GM19455 (cell line): ENCODE data around the gene HAPLN1.

ENCODE experiments used
- ATAC-seq: cut with Tn5 transposase; IDR thresholded peaks from one replicate; pipeline ENCODE4 v1.9.1; 2021; ENCODE audit not compliant: unreplicated experiment

Gene HAPLN1

GRCh38 chr5:83645936-83646335, 74.7 kb downstream of the HAPLN1 start:
- ATAC-seq: no peak

GRCh38 chr5:83644301-83644700, 76.4 kb downstream of the HAPLN1 start:
- ATAC-seq: no peak

- ATAC-seq: no peak
Observed at GRCh38 chr5:83641946-83642345, 78.7 kb downstream of the HAPLN1 start.

GRCh38 chr5:83639911-83640310, 80.7 kb downstream of the HAPLN1 start:
- no peak for ATAC-seq

- no peak for ATAC-seq
Observed at GRCh38 chr5:83636156-83636555, 84.5 kb downstream of the HAPLN1 start.

GRCh38 chr5:83633285-83633684, 87.4 kb downstream of the HAPLN1 start:
- ATAC-seq: no peak

GRCh38 chr5:83632874-83633273, 87.8 kb downstream of the HAPLN1 start:
- ATAC-seq: no peak

GRCh38 chr5:83628360-83628759, 92.3 kb downstream of the HAPLN1 start:
- ATAC-seq: no peak

GRCh38 chr5:83614841-83615240, 105.8 kb downstream of the HAPLN1 start:
- ATAC-seq: no peak

- ATAC-seq: no peak
Observed at GRCh38 chr5:83608122-83608521, 112.5 kb downstream of the HAPLN1 start.

GRCh38 chr5:83595217-83595616, 125.4 kb downstream of the HAPLN1 start:
- no peak for ATAC-seq

GRCh38 chr5:83590966-83591365, 129.7 kb downstream of the HAPLN1 start:
- ATAC-seq: no peak

- no peak for ATAC-seq
Observed at GRCh38 chr5:83589786-83590185, 130.9 kb downstream of the HAPLN1 start.
